ENCODE data around the gene TNFAIP8.
"Not testable (repeated sequence)": the region's sequence is repeated elsewhere in the genome, so short reads cannot be mapped to it uniquely, and the experiment has no call there.

TNFAIP8 gene

GRCh38 chr5:119396030-119396664 is 40.3 kb downstream of the TNFAIP8 start:
- no peak for DNase-seq (ENCODE audit: low read depth)

- DNase-seq (ENCODE audit: low read depth) = peak; percentile 34
Observed at GRCh38 chr5:119397518-119398380, 41.9 kb downstream of the TNFAIP8 start.

GRCh38 chr5:119398727-119399466 is 43.1 kb downstream of the TNFAIP8 start:
- no peak for DNase-seq (ENCODE audit: low read depth)

GRCh38 chr5:119400245-119400644 is 44.4 kb downstream of the TNFAIP8 start:
- no peak for DNase-seq (ENCODE audit: low read depth)

- DNase-seq (ENCODE audit: low read depth) = no peak
Observed at GRCh38 chr5:119402081-119402480, 46.3 kb downstream of the TNFAIP8 start.

GRCh38 chr5:119402555-119402954 is 46.7 kb downstream of the TNFAIP8 start:
- DNase-seq (ENCODE audit: low read depth) = no peak

- DNase-seq (ENCODE audit: low read depth) = no peak
Observed at GRCh38 chr5:119404033-119404432, 48.2 kb downstream of the TNFAIP8 start.

GRCh38 chr5:119405419-119405818 is 49.6 kb downstream of the TNFAIP8 start:
- DNase-seq (ENCODE audit: low read depth) = no peak

- DNase-seq (ENCODE audit: low read depth) = no peak
Observed at GRCh38 chr5:119406551-119407110, 50.8 kb downstream of the TNFAIP8 start.

GRCh38 chr5:119409235-119409815 is 53.5 kb downstream of the TNFAIP8 start:
- no peak for DNase-seq (ENCODE audit: low read depth)

- no peak for DNase-seq (ENCODE audit: low read depth)
Observed at GRCh38 chr5:119410448-119411159, 54.8 kb downstream of the TNFAIP8 start.

GRCh38 chr5:119411361-119412278 is 55.8 kb downstream of the TNFAIP8 start:
- DNase-seq (ENCODE audit: low read depth) = peak; percentile 56

- DNase-seq (ENCODE audit: low read depth) = no peak
Observed at GRCh38 chr5:119412279-119413227, 56.7 kb downstream of the TNFAIP8 start.

GRCh38 chr5:119414124-119414734 is 58.4 kb downstream of the TNFAIP8 start:
- not testable (repeated sequence) for DNase-seq (ENCODE audit: low read depth)

- no peak for DNase-seq (ENCODE audit: low read depth)
Observed at GRCh38 chr5:119417891-119418605, 62.2 kb downstream of the TNFAIP8 start.

- no peak for DNase-seq (ENCODE audit: low read depth)
Observed at GRCh38 chr5:119418606-119419100, 62.8 kb downstream of the TNFAIP8 start.

- DNase-seq (ENCODE audit: low read depth) = no peak
Observed at GRCh38 chr5:119420169-119420568, 64.3 kb downstream of the TNFAIP8 start.

- no peak for DNase-seq (ENCODE audit: low read depth)
Observed at GRCh38 chr5:119426057-119426456, 70.2 kb downstream of the TNFAIP8 start.
